ENCODE data around the gene SPINK4. TPM values are rescaled to one million over a fixed set of nuclear protein-coding genes. Genes with fewer than 3 reads are reported as not detected.
A peak's percentile ranks its signal among the peaks of the same experiment; 100 is the strongest.

The SPINK4 gene
- polyA plus RNA-seq, 1 donor from 2014 or later = not detected

GRCh38 chr9:33223696-33224095 lies 16.3 kb upstream of the SPINK4 start:
- Histone ChIP-seq H4K20me1 (ENCODE audit: insufficient read depth) (no peaks in the 10 kb centered on the region), H3K4me2 (ENCODE audit: low read length) (no peak overlapping the region), H3K27me3 (ENCODE audit: insufficient read depth, low read depth, low read length) (no peaks in the 10 kb centered on the region), H3F3A (ENCODE audit: insufficient read depth, low read length, poor library complexity, severe bottlenecking) (no peaks in the 10 kb centered on the region), H3K9ac (ENCODE audit: low read length) (no peak overlapping the region), H3K4me3 (ENCODE audit: low read length) (no peak overlapping the region), H3K36me3 (ENCODE audit: insufficient read depth, low read length) (no peaks in the 10 kb centered on the region), H3K79me2 (replicated peaks; ENCODE audit: insufficient read depth, low read length) (no peaks in the 10 kb centered on the region), H3K9me2 (ENCODE audit: insufficient read depth, low read length) (no peaks in the 10 kb centered on the region), H3K9me3 (ENCODE audit: low read length) (no peaks in the 10 kb centered on the region), H2AFZ (ENCODE audit: low read depth, low read length) (no peak overlapping the region), H3K27ac (ENCODE audit: low read length) (no peak overlapping the region)
- no peak for TF ChIP-seq REST (IDR thresholded peaks at IDR 0.05; ENCODE audit: borderline replicate concordance)
- no peak for TF ChIP-seq MXI1 (conservative IDR thresholded peaks at IDR 0.05; ENCODE audit: poor library complexity, severe bottlenecking)
- TF ChIP-seq EP300 (conservative IDR thresholded peaks at IDR 0.05; ENCODE audit: poor library complexity, severe bottlenecking) = no peak
- no peak for TF ChIP-seq RAD21 (conservative IDR thresholded peaks at IDR 0.05)
- TF ChIP-seq EZH2 (IDR thresholded peaks at IDR 0.05; ENCODE audit: borderline replicate concordance, insufficient read depth, low read length, poor library complexity, severe bottlenecking) = no peak
- TF ChIP-seq POLR2AphosphoS5 (IDR thresholded peaks at IDR 0.05) = no peak
- TF ChIP-seq SMC3 (conservative IDR thresholded peaks at IDR 0.05; ENCODE audit: poor library complexity) = no peak

DNA sequence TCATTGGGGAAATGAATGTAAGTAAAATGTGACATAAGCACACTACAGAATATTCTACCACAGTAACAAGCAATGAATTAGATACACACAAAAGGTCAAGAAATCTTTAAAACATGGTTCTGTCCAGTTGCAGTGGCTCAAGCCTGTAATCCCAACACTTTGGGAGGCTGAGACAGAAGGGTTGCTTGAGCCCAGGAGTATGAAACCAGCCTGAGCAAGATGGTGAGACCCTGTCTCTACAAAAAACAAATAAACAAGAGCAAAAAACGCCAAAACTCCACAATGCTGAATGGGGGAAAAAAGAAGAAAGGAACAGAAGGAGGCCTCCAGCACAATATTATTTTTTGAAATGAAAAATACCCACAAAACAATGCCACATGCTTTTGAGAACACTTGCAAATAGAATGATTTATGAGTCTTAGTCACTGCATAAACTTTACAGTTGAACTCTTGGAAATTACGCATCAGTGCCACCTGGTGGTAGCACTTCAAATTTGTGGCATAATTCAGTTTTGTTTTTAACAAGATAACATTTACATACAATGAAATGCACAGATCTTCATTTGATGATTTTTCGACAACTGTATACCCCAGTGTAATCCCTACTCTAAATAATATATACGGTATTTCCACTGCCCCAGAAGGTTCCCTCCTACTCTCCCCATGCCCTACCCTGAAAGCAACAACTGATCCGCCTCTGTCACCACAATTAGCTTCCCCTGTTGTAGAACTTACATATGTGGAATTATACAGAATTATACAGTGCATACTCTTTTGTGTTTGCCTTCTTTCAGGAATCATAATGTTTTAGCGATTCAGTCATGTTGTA lies 14.4 kb upstream of the SPINK4 start:
- Histone ChIP-seq H3K4me3 (ENCODE audit: low read length) (no peak overlapping the region), H3K79me2 (replicated peaks; ENCODE audit: insufficient read depth, low read length) (no peaks in the 10 kb centered on the region), H3K27me3 (ENCODE audit: insufficient read depth, low read depth, low read length) (no peaks in the 10 kb centered on the region), H3K9me2 (ENCODE audit: insufficient read depth, low read length) (no peaks in the 10 kb centered on the region), H3K27ac (ENCODE audit: low read length) (no peak overlapping the region), H3K4me2 (ENCODE audit: low read length) (no peak overlapping the region), H2AFZ (ENCODE audit: low read depth, low read length) (no peak overlapping the region), H3F3A (ENCODE audit: insufficient read depth, low read length, poor library complexity, severe bottlenecking) (no peaks in the 10 kb centered on the region), H3K9ac (ENCODE audit: low read length) (no peak overlapping the region), H3K36me3 (ENCODE audit: insufficient read depth, low read length) (no peaks in the 10 kb centered on the region), H3K9me3 (ENCODE audit: low read length) (no peaks in the 10 kb centered on the region), H4K20me1 (ENCODE audit: insufficient read depth) (no peaks in the 10 kb centered on the region)
- TF ChIP-seq REST (IDR thresholded peaks at IDR 0.05; ENCODE audit: borderline replicate concordance) = no peak
- TF ChIP-seq EP300 (conservative IDR thresholded peaks at IDR 0.05; ENCODE audit: poor library complexity, severe bottlenecking) = no peak
- TF ChIP-seq MXI1 (conservative IDR thresholded peaks at IDR 0.05; ENCODE audit: poor library complexity, severe bottlenecking) = peak; percentile 24
- no peak for TF ChIP-seq EZH2 (IDR thresholded peaks at IDR 0.05; ENCODE audit: borderline replicate concordance, insufficient read depth, low read length, poor library complexity, severe bottlenecking)
- TF ChIP-seq POLR2AphosphoS5 (IDR thresholded peaks at IDR 0.05) = no peak
- TF ChIP-seq SMC3 (conservative IDR thresholded peaks at IDR 0.05; ENCODE audit: poor library complexity) = peak; percentile 91
- TF ChIP-seq CTCF (IDR thresholded peaks at IDR 0.05; ENCODE audit: poor library complexity, severe bottlenecking) = peak; percentile 85
- peak; percentile 80 for TF ChIP-seq RAD21 (conservative IDR thresholded peaks at IDR 0.05)
- no peak for TF ChIP-seq TAF1 (IDR thresholded peaks at IDR 0.05; ENCODE audit: low read depth)

Measured in neural cell (in vitro differentiated cells).